Urinary bladder (tissue), 4 donors: ENCODE results near the gene PADI6. TPM values are rescaled to one million over a fixed set of nuclear protein-coding genes. Genes with fewer than 3 reads are reported as not detected.

Source experiments
- DNase-seq: peaks from one replicate; pipeline ENCODE4 v3.0.0-alpha.2; 2015; ENCODE audit errors: extremely low spot score
- H3K27ac ChIP-seq: one replicate; pipeline ENCODE4 v1.5.1; 2013; ENCODE audit warnings: low read depth, mild to moderate bottlenecking, moderate library complexity
- H3K36me3 ChIP-seq: one replicate; pipeline ENCODE4 v1.6.1; 2013; ENCODE audit warnings: mild to moderate bottlenecking, moderate library complexity; ENCODE audit not compliant: insufficient read depth
- H3K4me1 ChIP-seq: one replicate; pipeline ENCODE4 v1.6.1; 2013; ENCODE audit warnings: mild to moderate bottlenecking, moderate library complexity; ENCODE audit not compliant: insufficient read depth
- H3K4me3 ChIP-seq: one replicate; pipeline ENCODE4 v1.5.1; 2013; ENCODE audit warnings: low read depth, low read length
- WGBS: extraction: QIAGEN DNeasy Blood & Tissue Kit; methylation state at CpG from one replicate; pipeline ENCODE4 v1.1.7; 2013; 5-methylcytosine and 5-hydroxymethylcytosine counted together
- polyA plus RNA-seq: library from polyadenylated mRNA; stranded (reverse); fragments of 200-250 nt; gene quantifications from one replicate; pipeline ENCODE4 v1.2.3, GENCODE V29; 2013
- total RNA-seq: library from RNA; depleted of rRNA; stranded (reverse); fragments of >200 nt; gene quantifications from one replicate; pipeline ENCODE4 v1.2.3, GENCODE V29; 2014
- donor health status: healthy with polysubstance abuse.
- donor health status: healthy.

Gene PADI6
- total and polyA plus RNA-seq, 2 donors, result not detected

GRCh38 chr1:17348593-17349234 is 23.3 kb upstream of the PADI6 start:
- Histone ChIP-seq H3K27ac (no peak overlapping the region), H3K36me3 (no peaks in the 10 kb centered on the region), H3K4me3 (no peak overlapping the region), H3K4me1 (no peaks in the 10 kb centered on the region)
- no peak for DNase-seq
- 73% methylated on average over 14 of the region's 14 CpGs for WGBS

- no peak overlapping the region for H3K4me3 ChIP-seq
- 52% methylated on average over 8 of the region's 8 CpGs for WGBS
- H3K27ac ChIP-seq, result no peak overlapping the region
- no peaks in the 10 kb centered on the region for H3K36me3 ChIP-seq
- H3K4me1 ChIP-seq, result no peaks in the 10 kb centered on the region
- no peak for DNase-seq
Observed at GRCh38 chr1:17350083-17350482, 21.9 kb upstream of the PADI6 start.

DNA sequence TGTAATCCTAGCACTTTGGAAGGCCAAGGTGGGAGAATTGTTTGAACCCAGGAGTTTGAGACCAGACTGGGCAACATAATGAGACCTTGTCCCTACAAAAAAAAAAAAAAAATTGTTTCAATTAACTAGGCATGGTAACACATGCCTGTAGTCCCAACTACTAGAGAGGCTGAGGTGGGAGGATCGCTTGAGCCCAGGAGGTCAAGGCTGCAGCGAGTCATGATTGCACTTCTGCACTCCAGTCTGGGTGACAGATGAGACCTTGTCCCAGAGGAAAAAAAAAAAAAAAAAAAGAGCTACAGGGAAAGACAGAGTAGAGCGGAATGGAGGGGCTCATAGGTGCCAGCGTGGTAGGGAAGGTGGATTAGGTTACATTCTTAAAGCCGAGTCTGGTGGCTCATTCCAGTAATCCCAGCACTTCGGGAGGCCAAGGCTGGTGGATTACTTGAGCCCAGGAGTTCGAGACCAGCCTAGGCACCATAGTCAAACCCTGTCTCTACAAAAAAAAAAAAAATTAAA is 21.0 kb upstream of the PADI6 start:
- no peak for DNase-seq
- 74% methylated on average over 7 of the region's 7 CpGs for WGBS

DNA sequence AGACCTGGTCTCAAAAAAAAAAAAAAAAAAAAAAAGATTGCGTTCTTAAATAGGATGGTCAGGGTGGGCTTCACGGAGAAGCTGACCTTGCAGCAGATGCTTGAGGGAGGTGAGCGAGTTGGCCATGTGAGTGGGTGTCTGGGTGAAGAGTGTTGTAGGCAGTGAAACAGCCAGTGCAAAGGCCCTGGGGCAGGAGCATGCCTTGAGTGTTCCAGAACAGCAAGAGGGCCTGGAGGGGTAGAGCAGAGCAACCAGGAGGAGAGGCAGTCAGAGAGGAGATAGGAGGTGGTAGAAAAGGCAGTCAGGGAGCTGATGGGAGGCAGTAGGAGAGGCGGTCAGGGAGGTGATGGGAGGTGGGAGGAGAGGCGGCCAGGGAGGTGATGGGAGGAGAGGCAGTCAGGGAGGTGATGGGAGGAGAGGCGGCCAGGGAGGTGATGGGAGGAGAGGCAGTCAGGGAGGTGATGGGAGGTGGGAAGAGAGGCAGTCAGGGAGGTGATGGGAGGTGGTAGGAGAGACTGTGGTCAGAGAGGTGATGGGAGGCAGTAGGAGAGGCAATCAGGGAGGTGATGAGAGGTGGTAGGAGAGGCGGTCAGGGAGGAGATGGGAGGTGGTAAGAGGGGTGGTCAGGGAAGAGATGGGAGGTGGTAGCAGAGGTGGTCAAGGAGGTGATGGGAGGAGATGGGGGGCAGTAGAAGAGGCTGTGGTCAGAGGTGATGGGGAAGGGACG is 20.2 kb upstream of the PADI6 start:
- no peaks in the 10 kb centered on the region for H3K4me1 ChIP-seq
- no peak overlapping the region for H3K27ac ChIP-seq

More for the DNA sequence above, 21.0 kb upstream of the PADI6 start:
- Histone ChIP-seq H3K4me1 (no peaks in the 10 kb centered on the region), H3K4me3 (no peak overlapping the region), H3K36me3 (no peaks in the 10 kb centered on the region), H3K27ac (no peak overlapping the region)

DNA sequence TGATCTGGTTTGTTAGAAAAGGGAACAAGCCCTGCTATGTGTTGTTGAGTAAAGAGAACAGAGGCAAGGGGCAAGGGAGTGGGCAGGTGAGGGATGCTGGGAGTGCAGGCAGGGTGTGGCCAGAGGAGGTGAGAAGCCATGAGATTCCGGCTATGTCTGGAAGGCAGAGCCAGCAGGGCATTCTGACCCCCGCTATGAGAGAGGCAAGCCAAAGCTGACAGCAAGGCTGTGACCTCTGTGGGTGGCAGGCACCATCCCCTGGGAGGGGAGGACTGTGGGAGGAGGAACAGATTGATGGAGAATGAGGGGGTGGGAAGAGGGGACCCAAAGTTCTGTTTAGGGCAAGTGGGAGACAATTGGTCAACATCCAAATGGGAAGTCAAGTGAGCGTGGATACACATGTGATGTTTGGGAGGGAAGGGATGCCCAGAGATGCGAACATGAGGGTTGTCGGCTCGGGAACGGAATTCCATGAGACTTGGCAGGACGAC is 19.5 kb upstream of the PADI6 start:
- WGBS, result 64% methylated on average over 8 of the region's 8 CpGs
- H3K4me1 ChIP-seq, result no peaks in the 10 kb centered on the region
- H3K27ac ChIP-seq, result no peak overlapping the region
- no peak for DNase-seq
- H3K4me3 ChIP-seq, result no peak overlapping the region
- H3K36me3 ChIP-seq, result no peaks in the 10 kb centered on the region

More for the DNA sequence above, 20.2 kb upstream of the PADI6 start:
- Histone ChIP-seq H3K36me3 (no peaks in the 10 kb centered on the region), H3K4me3 (no peak overlapping the region)
- WGBS, result 84% methylated on average over 8 of the region's 8 CpGs
- no peak for DNase-seq

DNA sequence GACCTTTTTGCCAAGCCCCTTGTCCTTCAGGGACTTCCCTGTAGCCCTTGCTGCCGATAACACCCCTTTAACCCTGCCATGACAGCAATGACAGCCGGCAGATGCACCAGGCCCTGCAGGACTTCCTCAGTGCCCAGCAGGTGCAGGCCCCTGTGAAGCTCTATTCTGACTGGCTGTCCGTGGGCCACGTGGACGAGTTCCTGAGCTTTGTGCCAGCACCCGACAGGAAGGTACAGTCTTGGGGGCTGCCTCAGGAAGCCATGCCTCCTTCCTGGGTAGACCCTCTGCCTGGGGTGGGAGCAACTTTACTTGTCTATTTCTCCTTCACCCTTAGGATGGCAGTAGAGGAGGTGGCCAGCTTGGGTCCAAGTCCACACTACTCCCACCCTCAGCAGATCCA is 16.1 kb upstream of the PADI6 start:
- no peak for DNase-seq
- WGBS, result 65% methylated on average over 6 of the region's 6 CpGs
- Histone ChIP-seq H3K4me3 (no peak overlapping the region), H3K27ac (no peak overlapping the region), H3K36me3 (no peaks in the 10 kb centered on the region), H3K4me1 (no peaks in the 10 kb centered on the region)

GRCh38 chr1:17356387-17357026 is 15.5 kb upstream of the PADI6 start:
- Histone ChIP-seq H3K36me3 (no peaks in the 10 kb centered on the region), H3K27ac (no peak overlapping the region), H3K4me1 (no peaks in the 10 kb centered on the region), H3K4me3 (no peak overlapping the region)
- DNase-seq, result no peak
- WGBS, result 56% methylated on average over 11 of the region's 12 CpGs

- H3K4me1 ChIP-seq, result no peaks in the 10 kb centered on the region
- no peak for DNase-seq
- H3K4me3 ChIP-seq, result no peak overlapping the region
- 88% methylated on average over 3 of the region's 4 CpGs for WGBS
- H3K36me3 ChIP-seq, result no peaks in the 10 kb centered on the region
- no peak overlapping the region for H3K27ac ChIP-seq
Observed at GRCh38 chr1:17358557-17358956, 13.4 kb upstream of the PADI6 start.

DNA sequence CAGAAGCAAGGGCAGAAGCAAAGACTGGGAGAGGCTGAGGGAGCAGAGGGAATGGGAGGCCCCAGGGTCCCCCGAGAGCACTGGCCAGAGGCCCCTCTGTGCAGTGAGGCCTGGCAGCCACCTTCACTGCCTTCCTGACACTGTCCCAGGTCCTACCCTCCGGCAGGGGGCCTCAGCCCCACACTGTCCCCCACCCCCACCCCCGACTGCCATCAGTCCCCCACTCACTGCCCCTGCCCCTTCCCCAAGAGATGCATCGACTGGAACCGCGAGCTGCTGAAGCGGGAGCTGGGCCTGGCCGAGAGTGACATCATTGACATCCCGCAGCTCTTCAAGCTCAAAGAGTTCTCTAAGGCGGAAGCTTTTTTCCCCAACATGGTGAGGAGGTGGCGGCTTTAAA is 13.0 kb upstream of the PADI6 start:
- Histone ChIP-seq H3K27ac (no peak overlapping the region), H3K4me3 (no peak overlapping the region), H3K36me3 (no peaks in the 10 kb centered on the region), H3K4me1 (no peaks in the 10 kb centered on the region)
- 52% methylated on average over 11 of the region's 11 CpGs for WGBS
- no peak for DNase-seq

- no peak overlapping the region for H3K4me3 ChIP-seq
- 79% methylated on average over 9 of the region's 9 CpGs for WGBS
- no peak for DNase-seq
- H3K27ac ChIP-seq, result no peak overlapping the region
- H3K4me1 ChIP-seq, result no peaks in the 10 kb centered on the region
- no peaks in the 10 kb centered on the region for H3K36me3 ChIP-seq
Observed at GRCh38 chr1:17359808-17360207, 12.2 kb upstream of the PADI6 start.

- Histone ChIP-seq H3K36me3 (no peaks in the 10 kb centered on the region), H3K4me3 (no peak overlapping the region), H3K27ac (no peak overlapping the region), H3K4me1 (no peaks in the 10 kb centered on the region)
- WGBS, result 83% methylated on average over 11 of the region's 11 CpGs
- no peak for DNase-seq
Observed at GRCh38 chr1:17360272-17360956, 11.6 kb upstream of the PADI6 start.

DNA sequence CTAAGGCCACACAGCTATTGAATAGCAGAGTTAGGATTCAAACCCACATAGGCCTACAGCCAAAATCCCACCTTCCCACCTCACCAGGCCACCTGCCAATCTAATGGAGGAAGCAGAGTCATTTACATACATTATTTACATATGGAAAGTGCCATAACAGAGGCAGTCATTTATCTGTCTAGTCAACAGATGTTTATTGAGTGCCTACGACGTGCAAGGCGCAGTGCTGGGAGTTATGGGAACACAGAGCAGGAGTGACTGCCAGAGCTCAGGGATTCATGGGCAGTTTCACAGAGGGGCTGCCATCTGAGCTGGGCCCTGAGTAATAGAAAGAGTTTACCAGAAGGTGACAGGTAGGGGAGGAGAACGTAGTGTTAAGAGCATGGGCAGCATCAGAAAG is 10.3 kb upstream of the PADI6 start:
- WGBS, result 67% methylated on average over 4 of the region's 4 CpGs
- no peaks in the 10 kb centered on the region for H3K36me3 ChIP-seq
- no peaks in the 10 kb centered on the region for H3K4me1 ChIP-seq
- H3K4me3 ChIP-seq, result no peak overlapping the region
- H3K27ac ChIP-seq, result no peak overlapping the region
- DNase-seq, result no peak

DNA sequence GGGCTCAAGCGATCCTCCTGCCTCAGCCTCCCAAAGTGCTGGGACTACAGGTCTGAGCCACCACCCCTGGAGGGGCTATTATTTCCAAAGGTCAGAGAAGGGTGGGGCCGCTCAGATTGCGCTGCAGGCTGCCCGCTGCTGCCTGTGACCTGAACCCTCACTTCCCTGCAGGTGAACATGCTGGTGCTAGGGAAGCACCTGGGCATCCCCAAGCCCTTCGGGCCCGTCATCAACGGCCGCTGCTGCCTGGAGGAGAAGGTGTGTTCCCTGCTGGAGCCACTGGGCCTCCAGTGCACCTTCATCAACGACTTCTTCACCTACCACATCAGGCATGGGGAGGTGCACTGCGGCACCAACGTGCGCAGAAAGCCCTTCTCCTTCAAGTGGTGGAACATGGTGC is 8.6 kb upstream of the PADI6 start:
- H3K36me3 ChIP-seq, result no peaks in the 10 kb centered on the region
- no peak for DNase-seq
- no peak overlapping the region for H3K27ac ChIP-seq
- no peaks in the 10 kb centered on the region for H3K4me1 ChIP-seq
- no peak overlapping the region for H3K4me3 ChIP-seq
- WGBS, result 85% methylated on average over 12 of the region's 12 CpGs
